ENCODE results near the gene PPP1CC. TPM values are rescaled to one million over a fixed set of nuclear protein-coding genes. Genes with fewer than 3 reads are reported as not detected.
A peak's percentile ranks its signal among the peaks of the same experiment; 100 is the strongest.
"Not testable (repeated sequence)": the region's sequence is repeated elsewhere in the genome, so short reads cannot be mapped to it uniquely, and the experiment has no call there.

PPP1CC gene
- total RNA-seq, 1 donor from 2014 or later: 42.8 TPM

- ATAC-seq: no peak
- no peak for DNase-seq (ENCODE audit: low spot score)
Observed at GRCh38 chr12:110754101-110754793, 11.6 kb upstream of the PPP1CC start.

GRCh38 chr12:110750784-110751461 lies 8.2 kb upstream of the PPP1CC start:
- ATAC-seq (no peak), DNase-seq (ENCODE audit: low spot score) (no peak)

- ATAC-seq (no peak), DNase-seq (ENCODE audit: low spot score) (no peak)
Observed at GRCh38 chr12:110746550-110746949, 3.9 kb upstream of the PPP1CC start.

- ATAC-seq: no peak
Observed at GRCh38 chr12:110745542-110746284, 3.0 kb upstream of the PPP1CC start.

GRCh38 chr12:110744601-110745264 lies 2.0 kb upstream of the PPP1CC start:
- DNase-seq (ENCODE audit: low spot score) (peak; percentile 70), ATAC-seq (peak; percentile 48)

More at GRCh38 chr12:110745542-110746284, 3.0 kb upstream of the PPP1CC start:
- no peak for DNase-seq (ENCODE audit: low spot score)

- ATAC-seq: no peak
- no peak for DNase-seq (ENCODE audit: low spot score)
Observed at GRCh38 chr12:110744151-110744571, 1.5 kb upstream of the PPP1CC start.

GRCh38 chr12:110743571-110744093 lies 941 bp upstream of the PPP1CC start:
- DNase-seq (ENCODE audit: low spot score) (peak; percentile 77), ATAC-seq (peak; percentile 45)

GRCh38 chr12:110742096-110742717 lies 484 bp downstream of the PPP1CC start:
- DNase-seq (ENCODE audit: low spot score): peak; percentile 53
- ATAC-seq: peak; percentile 20

- DNase-seq (ENCODE audit: low spot score): peak; percentile 30
- no peak for ATAC-seq
Observed at GRCh38 chr12:110741341-110742095, 1.2 kb downstream of the PPP1CC start.

- no peak for DNase-seq (ENCODE audit: low spot score)
- ATAC-seq: no peak
Observed at GRCh38 chr12:110739894-110740293, 2.8 kb downstream of the PPP1CC start.

- no peak for ATAC-seq
- DNase-seq (ENCODE audit: low spot score): no peak
Observed at GRCh38 chr12:110739488-110739887, 3.2 kb downstream of the PPP1CC start.

- DNase-seq (ENCODE audit: low spot score) (peak; percentile 16), ATAC-seq (no peak)
Observed at GRCh38 chr12:110737532-110737931, 5.2 kb downstream of the PPP1CC start.

- DNase-seq (ENCODE audit: low spot score); ATAC-seq: not testable (repeated sequence)
Observed at GRCh38 chr12:110737016-110737415, 5.7 kb downstream of the PPP1CC start.

GRCh38 chr12:110733900-110734299 lies 8.8 kb downstream of the PPP1CC start:
- DNase-seq (ENCODE audit: low spot score): peak; percentile 38
- peak; percentile 29 for ATAC-seq

- peak; percentile 68 for DNase-seq (ENCODE audit: low spot score)
- ATAC-seq: peak; percentile 77
Observed at GRCh38 chr12:110733089-110733715, 9.5 kb downstream of the PPP1CC start.

- ATAC-seq: peak; percentile 63
- peak; percentile 10 for DNase-seq (ENCODE audit: low spot score)
Observed at GRCh38 chr12:110732572-110732971, 10.1 kb downstream of the PPP1CC start.

GRCh38 chr12:110731479-110731878 lies 11.2 kb downstream of the PPP1CC start:
- no peak for DNase-seq (ENCODE audit: low spot score)
- no peak for ATAC-seq

GRCh38 chr12:110728628-110729027 lies 14.1 kb downstream of the PPP1CC start:
- ATAC-seq: no peak
- no peak for DNase-seq (ENCODE audit: low spot score)

GRCh38 chr12:110726708-110727369 lies 15.9 kb downstream of the PPP1CC start:
- ATAC-seq: peak; percentile 37

More at GRCh38 chr12:110726708-110727369, 15.9 kb downstream of the PPP1CC start:
- DNase-seq (ENCODE audit: low spot score): no peak

Measured in left lobe of liver (tissue), 2 donors.